Measurements from ENCODE around the gene ATP1A1. TPM values are rescaled to one million over a fixed set of nuclear protein-coding genes. Genes with fewer than 3 reads are reported as not detected.

ATP1A1 gene
- total RNA-seq, 1 donor from 2014 or later = 255 TPM

GRCh38 chr1:116392717-116393404, 19.8 kb downstream of the ATP1A1 start:
- Histone ChIP-seq H3K4me3 (no peak overlapping the region), H3K27ac (no peak overlapping the region), H3K9me3 (peaks cover 0 to 9% of the 10 kb centered on the region in 2 donors), H3K36me3 (peaks cover 91 to 100% of the 10 kb centered on the region in 2 donors), H3K4me1 (no peaks in the 10 kb centered on the region), H3K27me3 (no peaks in the 10 kb centered on the region)
- TF ChIP-seq CTCF (IDR thresholded peaks at IDR 0.05) = no peak
- DNase-seq (ENCODE audit: low spot score in 2 of 2) = no peak
- intact Hi-C loops (cut with DNase I) = no loop called here

GRCh38 chr1:116393792-116394191, 20.7 kb downstream of the ATP1A1 start:
- H3K9me3 ChIP-seq = peaks cover 0 to 9% of the 10 kb centered on the region in 2 donors
- H3K36me3 ChIP-seq = peaks cover 91 to 100% of the 10 kb centered on the region in 2 donors
- no peaks in the 10 kb centered on the region for H3K4me1 ChIP-seq
- intact Hi-C loops (cut with DNase I) = no loop called here
- no peak for DNase-seq (ENCODE audit: low spot score in 2 of 2)
- no peak for TF ChIP-seq CTCF (IDR thresholded peaks at IDR 0.05)
- no peaks in the 10 kb centered on the region for H3K27me3 ChIP-seq
- no peak overlapping the region for H3K4me3 ChIP-seq
- no peak overlapping the region for H3K27ac ChIP-seq

GRCh38 chr1:116394270-116394669, 21.2 kb downstream of the ATP1A1 start:
- H3K27ac ChIP-seq = no peak overlapping the region
- intact Hi-C loops (cut with DNase I) = no loop called here
- H3K4me1 ChIP-seq = no peaks in the 10 kb centered on the region
- peaks cover 91 to 100% of the 10 kb centered on the region in 2 donors for H3K36me3 ChIP-seq
- TF ChIP-seq CTCF (IDR thresholded peaks at IDR 0.05) = no peak
- H3K9me3 ChIP-seq = peaks cover 0 to 9% of the 10 kb centered on the region in 2 donors
- H3K4me3 ChIP-seq = no peak overlapping the region
- H3K27me3 ChIP-seq = no peaks in the 10 kb centered on the region
- DNase-seq (ENCODE audit: low spot score in 2 of 2) = no peak

- intact Hi-C loops (cut with DNase I) = no loop called here
These were observed 23.7 kb downstream of the ATP1A1 start for GRCh38 chr1:116396769-116397168.

GRCh38 chr1:116397728-116398127, 24.7 kb downstream of the ATP1A1 start:
- intact Hi-C loops (cut with DNase I) = no loop called here
- Histone ChIP-seq H3K9me3 (no peaks in the 10 kb centered on the region), H3K27ac (no peak overlapping the region), H3K36me3 (peaks cover 92 to 100% of the 10 kb centered on the region in 2 donors), H3K4me1 (no peaks in the 10 kb centered on the region), H3K27me3 (no peaks in the 10 kb centered on the region), H3K4me3 (no peak overlapping the region)
- TF ChIP-seq CTCF (IDR thresholded peaks at IDR 0.05) = no peak
- no peak for DNase-seq (ENCODE audit: low spot score in 2 of 2)

More at GRCh38 chr1:116396769-116397168, 23.7 kb downstream of the ATP1A1 start:
- TF ChIP-seq CTCF (IDR thresholded peaks at IDR 0.05) = no peak
- Histone ChIP-seq H3K4me1 (no peaks in the 10 kb centered on the region), H3K4me3 (no peak overlapping the region), H3K27ac (no peak overlapping the region), H3K36me3 (peaks cover 92 to 100% of the 10 kb centered on the region in 2 donors), H3K9me3 (no peaks in the 10 kb centered on the region), H3K27me3 (no peaks in the 10 kb centered on the region)
- DNase-seq (ENCODE audit: low spot score in 2 of 2) = no peak
